Neural cell (in vitro differentiated cells): ENCODE measurements around the gene TUBA1B. TPM values are rescaled to one million over a fixed set of nuclear protein-coding genes. Genes with fewer than 3 reads are reported as not detected.
"Not testable (repeated sequence)": the region's sequence is repeated elsewhere in the genome, so short reads cannot be mapped to it uniquely, and the experiment has no call there.

ENCODE experiments used
- H2AFZ ChIP-seq: fragments of 200-600, 300-800 bp; sonication (generic), shearing (Covaris generic); 2 replicates; pipeline ENCODE4 v1.6.0; 2014; ENCODE audit warnings: low read depth, mild to moderate bottlenecking, antibody characterized with exemption, low read length, moderate library complexity
- H3F3A ChIP-seq: fragments of 200-600 bp; shearing (Covaris generic); 2 replicates; pipeline ENCODE4 v1.6.1; 2016; ENCODE audit warnings: mild to moderate bottlenecking, moderate library complexity, mixed read lengths, antibody characterized with exemption, low read length; ENCODE audit not compliant: insufficient read depth, poor library complexity, severe bottlenecking
- H3K27ac ChIP-seq: fragments of 200-600, 300-800 bp; sonication (generic), shearing (Covaris generic); 2 replicates; pipeline ENCODE4 v1.5.1; 2014; ENCODE audit warnings: mild to moderate bottlenecking, low read length, moderate library complexity
- H3K27me3 ChIP-seq: fragments of 300-800, 200-600 bp; sonication (generic), shearing (Covaris generic); 2 replicates; pipeline ENCODE4 v1.6.0; 2014; ENCODE audit warnings: mild to moderate bottlenecking, low read depth, low read length, moderate library complexity; ENCODE audit not compliant: insufficient read depth
- H3K36me3 ChIP-seq: fragments of 300-800, 200-600 bp; sonication (generic), shearing (Covaris generic); 2 replicates; pipeline ENCODE4 v1.5.1; 2014; ENCODE audit warnings: mild to moderate bottlenecking, antibody characterized with exemption, low read length, moderate library complexity; ENCODE audit not compliant: insufficient read depth
- H3K4me2 ChIP-seq: fragments of 300-800, 200-600 bp; sonication (generic), shearing (Covaris generic); 2 replicates; pipeline ENCODE4 v1.6.0; 2014; ENCODE audit warnings: mild to moderate bottlenecking, low read length
- H3K4me3 ChIP-seq: fragments of 300-800, 200-600 bp; sonication (generic), shearing (Covaris generic); 2 replicates; pipeline ENCODE4 v1.5.1; 2014; ENCODE audit warnings: mild to moderate bottlenecking, low read length, moderate library complexity
- H3K79me2 ChIP-seq: fragments of 200-600 bp; shearing (Covaris generic); replicated peaks from 2 replicates; pipeline ENCODE4 v1.6.0; 2014; ENCODE audit warnings: mild to moderate bottlenecking, low read length, moderate library complexity; ENCODE audit not compliant: insufficient read depth
- H3K9ac ChIP-seq: fragments of 300-800, 200-600 bp; sonication (generic), shearing (Covaris generic); 2 replicates; pipeline ENCODE4 v1.6.1; 2016; ENCODE audit warnings: mild to moderate bottlenecking, low read length, mixed read lengths
- H3K9me2 ChIP-seq: fragments of 200-600 bp; shearing (Covaris generic); 2 replicates; pipeline ENCODE4 v1.6.1; 2016; ENCODE audit warnings: mild to moderate bottlenecking, low read length, mixed read lengths; ENCODE audit not compliant: insufficient read depth
- H3K9me3 ChIP-seq: fragments of 200-600, 300-800 bp; sonication (generic), shearing (Covaris generic); 2 replicates; pipeline ENCODE4 v1.6.1; 2016; ENCODE audit warnings: mild to moderate bottlenecking, mixed run types, low read length, moderate library complexity, mixed read lengths
- H4K20me1 ChIP-seq: fragments of 200-600 bp; shearing (Covaris generic); 2 replicates; pipeline ENCODE4 v1.6.1; 2016; ENCODE audit warnings: mild to moderate bottlenecking, mixed run types; ENCODE audit not compliant: insufficient read depth
- EP300 ChIP-seq: fragments of 450-650 bp; conservative IDR thresholded peaks from 2 replicates; pipeline ENCODE4 v1.6.1; 2014; ENCODE audit warnings: antibody characterized with exemption, mild to moderate bottlenecking, moderate library complexity; ENCODE audit not compliant: poor library complexity, severe bottlenecking
- EZH2 ChIP-seq: fragments of 200-600, 300-800 bp; shearing (Covaris generic), sonication (generic); IDR thresholded peaks from 2 replicates; pipeline ENCODE4 v1.6.1; 2014; ENCODE audit warnings: antibody characterized with exemption, low read length, borderline replicate concordance, mild to moderate bottlenecking; ENCODE audit not compliant: insufficient read depth, poor library complexity, severe bottlenecking
- MXI1 ChIP-seq: fragments of 450-650 bp; conservative IDR thresholded peaks from 2 replicates; pipeline ENCODE4 v1.6.1; 2014; ENCODE audit warnings: antibody characterized with exemption, mild to moderate bottlenecking; ENCODE audit not compliant: poor library complexity, severe bottlenecking
- POLR2AphosphoS5 ChIP-seq: IDR thresholded peaks from 2 replicates; pipeline ENCODE4 v1.6.1; 2012
- RAD21 ChIP-seq: fragments of 450-650 bp; conservative IDR thresholded peaks from 2 replicates; pipeline ENCODE4 v1.6.1; 2014; ENCODE audit warnings: antibody characterized with exemption, mild to moderate bottlenecking, moderate library complexity
- SMC3 ChIP-seq: fragments of 450-650 bp; conservative IDR thresholded peaks from 2 replicates; pipeline ENCODE4 v1.6.1; 2014; ENCODE audit warnings: antibody characterized with exemption, mild to moderate bottlenecking, moderate library complexity; ENCODE audit not compliant: poor library complexity
- TAF1 ChIP-seq: IDR thresholded peaks from 2 replicates; pipeline ENCODE4 v1.6.1; 2012; ENCODE audit warnings: low read depth
- polyA plus RNA-seq: library from polyadenylated mRNA; depleted of rRNA; stranded (reverse); fragments of >200 nt; gene quantifications from 2 replicates; pipeline ENCODE4 v1.2.3, GENCODE V29; 2014
- TF ChIP-seq, protein P1 (sequence below): fragments of 450-650 bp; IDR thresholded peaks from 2 replicates; pipeline ENCODE4 v1.5.1; 2014; ENCODE audit warnings: antibody characterized with exemption, mild to moderate bottlenecking, moderate library complexity; ENCODE audit not compliant: poor library complexity, severe bottlenecking
- TF ChIP-seq, protein P2 (sequence below): IDR thresholded peaks from 2 replicates; pipeline ENCODE4 v1.6.1; 2012; ENCODE audit warnings: borderline replicate concordance

The TUBA1B gene
- polyA plus RNA-seq, 1 donor from 2014 or later = 573 TPM

DNA sequence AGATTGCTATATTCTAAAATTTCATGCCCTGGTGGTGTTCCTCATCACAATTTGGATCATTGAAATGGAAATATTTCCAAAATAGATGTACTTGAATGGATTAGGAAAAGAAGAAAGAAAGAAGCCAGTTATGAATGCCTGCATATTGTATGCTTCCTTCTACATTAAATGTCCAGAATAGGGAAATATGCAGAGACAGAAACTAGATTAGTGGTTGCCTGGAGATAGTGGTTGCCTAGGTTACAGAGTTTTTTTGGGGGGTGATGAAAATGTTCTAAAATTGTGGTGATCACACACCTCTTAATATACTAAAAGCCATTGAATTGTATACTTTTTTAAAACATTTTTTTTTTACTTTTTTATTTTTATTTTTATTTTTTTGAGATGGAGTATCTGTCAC, 39.7 kb upstream of the TUBA1B start:
- H2AFZ ChIP-seq = no peak overlapping the region
- H3F3A ChIP-seq = no peaks in the 10 kb centered on the region
- H3K9ac ChIP-seq = no peak overlapping the region
- H3K9me2 ChIP-seq = no peaks in the 10 kb centered on the region
- H3K27ac ChIP-seq = no peak overlapping the region
- H3K4me2 ChIP-seq = no peak overlapping the region
- H4K20me1 ChIP-seq = no peaks in the 10 kb centered on the region
- no peaks in the 10 kb centered on the region for H3K27me3 ChIP-seq
- no peaks in the 10 kb centered on the region for H3K79me2 ChIP-seq
- no peak overlapping the region for H3K4me3 ChIP-seq
- TF ChIP-seq EZH2 = no peak
- no peak for TF ChIP-seq MXI1
- no peak for TF ChIP-seq RAD21
- no peak for TF ChIP-seq POLR2AphosphoS5
- TF ChIP-seq, protein P1, sequence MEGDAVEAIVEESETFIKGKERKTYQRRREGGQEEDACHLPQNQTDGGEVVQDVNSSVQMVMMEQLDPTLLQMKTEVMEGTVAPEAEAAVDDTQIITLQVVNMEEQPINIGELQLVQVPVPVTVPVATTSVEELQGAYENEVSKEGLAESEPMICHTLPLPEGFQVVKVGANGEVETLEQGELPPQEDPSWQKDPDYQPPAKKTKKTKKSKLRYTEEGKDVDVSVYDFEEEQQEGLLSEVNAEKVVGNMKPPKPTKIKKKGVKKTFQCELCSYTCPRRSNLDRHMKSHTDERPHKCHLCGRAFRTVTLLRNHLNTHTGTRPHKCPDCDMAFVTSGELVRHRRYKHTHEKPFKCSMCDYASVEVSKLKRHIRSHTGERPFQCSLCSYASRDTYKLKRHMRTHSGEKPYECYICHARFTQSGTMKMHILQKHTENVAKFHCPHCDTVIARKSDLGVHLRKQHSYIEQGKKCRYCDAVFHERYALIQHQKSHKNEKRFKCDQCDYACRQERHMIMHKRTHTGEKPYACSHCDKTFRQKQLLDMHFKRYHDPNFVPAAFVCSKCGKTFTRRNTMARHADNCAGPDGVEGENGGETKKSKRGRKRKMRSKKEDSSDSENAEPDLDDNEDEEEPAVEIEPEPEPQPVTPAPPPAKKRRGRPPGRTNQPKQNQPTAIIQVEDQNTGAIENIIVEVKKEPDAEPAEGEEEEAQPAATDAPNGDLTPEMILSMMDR = no peak
- TF ChIP-seq, protein P2, sequence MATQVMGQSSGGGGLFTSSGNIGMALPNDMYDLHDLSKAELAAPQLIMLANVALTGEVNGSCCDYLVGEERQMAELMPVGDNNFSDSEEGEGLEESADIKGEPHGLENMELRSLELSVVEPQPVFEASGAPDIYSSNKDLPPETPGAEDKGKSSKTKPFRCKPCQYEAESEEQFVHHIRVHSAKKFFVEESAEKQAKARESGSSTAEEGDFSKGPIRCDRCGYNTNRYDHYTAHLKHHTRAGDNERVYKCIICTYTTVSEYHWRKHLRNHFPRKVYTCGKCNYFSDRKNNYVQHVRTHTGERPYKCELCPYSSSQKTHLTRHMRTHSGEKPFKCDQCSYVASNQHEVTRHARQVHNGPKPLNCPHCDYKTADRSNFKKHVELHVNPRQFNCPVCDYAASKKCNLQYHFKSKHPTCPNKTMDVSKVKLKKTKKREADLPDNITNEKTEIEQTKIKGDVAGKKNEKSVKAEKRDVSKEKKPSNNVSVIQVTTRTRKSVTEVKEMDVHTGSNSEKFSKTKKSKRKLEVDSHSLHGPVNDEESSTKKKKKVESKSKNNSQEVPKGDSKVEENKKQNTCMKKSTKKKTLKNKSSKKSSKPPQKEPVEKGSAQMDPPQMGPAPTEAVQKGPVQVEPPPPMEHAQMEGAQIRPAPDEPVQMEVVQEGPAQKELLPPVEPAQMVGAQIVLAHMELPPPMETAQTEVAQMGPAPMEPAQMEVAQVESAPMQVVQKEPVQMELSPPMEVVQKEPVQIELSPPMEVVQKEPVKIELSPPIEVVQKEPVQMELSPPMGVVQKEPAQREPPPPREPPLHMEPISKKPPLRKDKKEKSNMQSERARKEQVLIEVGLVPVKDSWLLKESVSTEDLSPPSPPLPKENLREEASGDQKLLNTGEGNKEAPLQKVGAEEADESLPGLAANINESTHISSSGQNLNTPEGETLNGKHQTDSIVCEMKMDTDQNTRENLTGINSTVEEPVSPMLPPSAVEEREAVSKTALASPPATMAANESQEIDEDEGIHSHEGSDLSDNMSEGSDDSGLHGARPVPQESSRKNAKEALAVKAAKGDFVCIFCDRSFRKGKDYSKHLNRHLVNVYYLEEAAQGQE = no peak
- no peak for TF ChIP-seq SMC3
- TF ChIP-seq EP300 = no peak
- no peak for TF ChIP-seq TAF1
- no peaks in the 10 kb centered on the region for H3K9me3 ChIP-seq
- H3K36me3 ChIP-seq = no peaks in the 10 kb centered on the region

DNA sequence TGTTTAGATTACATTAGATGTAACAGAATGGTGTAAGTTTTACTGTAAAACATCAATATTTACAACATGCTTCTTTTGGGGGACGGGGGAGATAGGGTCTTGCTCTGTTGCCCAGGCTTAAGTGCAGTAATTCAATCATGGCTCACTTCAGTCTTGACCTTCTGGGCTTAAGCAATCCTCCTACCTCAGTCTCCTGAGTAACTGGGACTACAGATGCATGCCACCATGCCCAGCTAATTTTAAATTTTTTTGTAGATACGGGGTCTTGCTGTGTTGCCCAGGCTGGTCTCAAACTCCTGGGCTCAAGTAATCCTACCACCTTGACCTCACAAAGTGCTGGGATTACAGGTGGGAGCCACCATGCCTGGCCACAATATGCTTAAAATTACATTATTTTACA, 33.9 kb upstream of the TUBA1B start:
- H3K4me2 ChIP-seq = no peak overlapping the region
- H3K9me3 ChIP-seq = no peaks in the 10 kb centered on the region
- TF ChIP-seq EZH2 = no peak
- TF ChIP-seq SMC3 = no peak
- no peak for TF ChIP-seq POLR2AphosphoS5
- TF ChIP-seq EP300 = no peak
- TF ChIP-seq, protein P1 = no peak
- TF ChIP-seq MXI1 = no peak
- TF ChIP-seq RAD21 = no peak
- TF ChIP-seq, protein P2 = no peak
- TF ChIP-seq TAF1 = no peak
- no peak overlapping the region for H3K27ac ChIP-seq
- H3K4me3 ChIP-seq = no peak overlapping the region
- no peak overlapping the region for H3K9ac ChIP-seq
- H4K20me1 ChIP-seq = no peaks in the 10 kb centered on the region
- H3K79me2 ChIP-seq = no peaks in the 10 kb centered on the region
- H3F3A ChIP-seq = no peaks in the 10 kb centered on the region
- H3K9me2 ChIP-seq = no peaks in the 10 kb centered on the region
- no peaks in the 10 kb centered on the region for H3K27me3 ChIP-seq
- no peaks in the 10 kb centered on the region for H3K36me3 ChIP-seq
- H2AFZ ChIP-seq = no peak overlapping the region

DNA sequence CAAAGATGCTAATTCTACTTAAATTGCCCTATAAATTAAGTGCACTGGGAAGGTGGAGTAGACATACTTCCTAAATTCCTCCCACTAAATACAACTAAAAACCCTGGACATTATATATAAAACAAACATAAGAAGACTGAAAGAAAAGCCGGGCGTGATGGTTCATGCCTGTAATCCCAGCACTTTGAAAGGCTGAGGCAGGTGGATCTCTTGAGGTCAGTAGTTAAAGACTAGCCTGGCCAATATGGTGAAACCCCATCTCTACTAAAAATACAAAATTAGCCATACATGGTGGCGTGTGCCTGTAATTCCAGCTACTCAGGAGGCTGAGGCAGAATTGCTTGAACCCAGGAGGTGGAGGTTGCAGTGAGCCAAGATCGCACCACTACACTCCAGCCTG, 30.7 kb upstream of the TUBA1B start:
- H3K79me2 ChIP-seq, H3K9ac ChIP-seq, H3K4me2 ChIP-seq, H3K27me3 ChIP-seq, H3F3A ChIP-seq, H3K9me3 ChIP-seq, H4K20me1 ChIP-seq, H2AFZ ChIP-seq, H3K27ac ChIP-seq, H3K36me3 ChIP-seq, H3K4me3 ChIP-seq, H3K9me2 ChIP-seq: not testable (repeated sequence)
